ENCODE measurements around the gene OPHN1.
"Not testable (repeated sequence)": the region's sequence is repeated elsewhere in the genome, so short reads cannot be mapped to it uniquely, and the experiment has no call there.

The OPHN1 gene

GRCh38 chrX:68421636-68422035, 11.7 kb downstream of the OPHN1 start:
- DNase-seq = no peak

GRCh38 chrX:68420559-68420958, 12.7 kb downstream of the OPHN1 start:
- no peak for DNase-seq

GRCh38 chrX:68419975-68420374, 13.3 kb downstream of the OPHN1 start:
- DNase-seq = no peak

GRCh38 chrX:68417651-68418050, 15.6 kb downstream of the OPHN1 start:
- no peak for DNase-seq

- DNase-seq = no peak
These were observed 16.7 kb downstream of the OPHN1 start for GRCh38 chrX:68416592-68416991.

GRCh38 chrX:68415316-68415715, 18.0 kb downstream of the OPHN1 start:
- no peak for DNase-seq

- DNase-seq = no peak
These were observed 20.0 kb downstream of the OPHN1 start for GRCh38 chrX:68413254-68413653.

GRCh38 chrX:68411729-68412128, 21.6 kb downstream of the OPHN1 start:
- DNase-seq = no peak

- no peak for DNase-seq
These were observed 24.1 kb downstream of the OPHN1 start for GRCh38 chrX:68409194-68409593.

GRCh38 chrX:68403522-68403921, 29.8 kb downstream of the OPHN1 start:
- DNase-seq = no peak

- DNase-seq = no peak
These were observed 30.3 kb downstream of the OPHN1 start for GRCh38 chrX:68403038-68403437.

- DNase-seq = no peak
These were observed 31.2 kb downstream of the OPHN1 start for GRCh38 chrX:68402094-68402493.

- no peak for DNase-seq
These were observed 35.0 kb downstream of the OPHN1 start for GRCh38 chrX:68398291-68398690.

- no peak for DNase-seq
These were observed 36.3 kb downstream of the OPHN1 start for GRCh38 chrX:68396953-68397352.

GRCh38 chrX:68389419-68389960, 43.8 kb downstream of the OPHN1 start:
- not testable (repeated sequence) for DNase-seq

- no peak for DNase-seq
These were observed 45.5 kb downstream of the OPHN1 start for GRCh38 chrX:68387776-68388175.

- DNase-seq = no peak
These were observed 49.8 kb downstream of the OPHN1 start for GRCh38 chrX:68383540-68383939.

- DNase-seq = not testable (repeated sequence)
These were observed 55.7 kb downstream of the OPHN1 start for GRCh38 chrX:68377579-68377978.

- DNase-seq = no peak
These were observed 56.9 kb downstream of the OPHN1 start for GRCh38 chrX:68376373-68376772.

- DNase-seq = no peak
These were observed 57.5 kb downstream of the OPHN1 start for GRCh38 chrX:68375803-68376202.

GRCh38 chrX:68372665-68373064, 60.6 kb downstream of the OPHN1 start:
- DNase-seq = no peak

GRCh38 chrX:68369559-68369958, 63.7 kb downstream of the OPHN1 start:
- DNase-seq = no peak

- DNase-seq = no peak
These were observed 68.0 kb downstream of the OPHN1 start for GRCh38 chrX:68365341-68365740.

GRCh38 chrX:68363984-68364383, 69.3 kb downstream of the OPHN1 start:
- no peak for DNase-seq

- no peak for DNase-seq
These were observed 74.6 kb downstream of the OPHN1 start for GRCh38 chrX:68358679-68359078.

- no peak for DNase-seq
These were observed 77.7 kb downstream of the OPHN1 start for GRCh38 chrX:68355629-68355920.

All from kidney glomerular epithelial cell (primary cell).